T-helper 2 cell (primary cell): Measurements from ENCODE around the gene B3GNT5.

Experiments
- DNase-seq, 5 experiments: peaks; one replicate each; pipeline versions ENCODE4 v3.0.0 to v3.0.0-alpha.2; 2012 to 2022

The B3GNT5 gene

GRCh38 chr3:183293966-183294365, 40.9 kb downstream of the B3GNT5 start:
- DNase-seq, result no peak

GRCh38 chr3:183295211-183295610, 42.2 kb downstream of the B3GNT5 start:
- no peak for DNase-seq

GRCh38 chr3:183296944-183297343, 43.9 kb downstream of the B3GNT5 start:
- no peak for DNase-seq

GRCh38 chr3:183298701-183299153, 45.7 kb downstream of the B3GNT5 start:
- DNase-seq, result no peak

- no peak for DNase-seq
Observed at GRCh38 chr3:183299976-183300375, 46.9 kb downstream of the B3GNT5 start.

- no peak for DNase-seq
Observed at GRCh38 chr3:183300996-183301562, 48.0 kb downstream of the B3GNT5 start.

- DNase-seq, result no peak
Observed at GRCh38 chr3:183301937-183302580, 49.0 kb downstream of the B3GNT5 start.

GRCh38 chr3:183303690-183304089, 50.6 kb downstream of the B3GNT5 start:
- DNase-seq, result no peak

- peak in 2 of 5 experiments; percentile 2 to 90 for DNase-seq
Observed at GRCh38 chr3:183306798-183307671, 54.0 kb downstream of the B3GNT5 start.

GRCh38 chr3:183307749-183308148, 54.7 kb downstream of the B3GNT5 start:
- no peak for DNase-seq

GRCh38 chr3:183308751-183309150, 55.7 kb downstream of the B3GNT5 start:
- DNase-seq, result no peak

- no peak for DNase-seq
Observed at GRCh38 chr3:183309276-183309675, 56.2 kb downstream of the B3GNT5 start.

- DNase-seq, result no peak
Observed at GRCh38 chr3:183310936-183311335, 57.9 kb downstream of the B3GNT5 start.

GRCh38 chr3:183312433-183312832, 59.4 kb downstream of the B3GNT5 start:
- no peak for DNase-seq

- DNase-seq, result no peak
Observed at GRCh38 chr3:183313351-183313750, 60.3 kb downstream of the B3GNT5 start.

- DNase-seq, result no peak
Observed at GRCh38 chr3:183313764-183314163, 60.7 kb downstream of the B3GNT5 start.

GRCh38 chr3:183315739-183316138, 62.7 kb downstream of the B3GNT5 start:
- DNase-seq, result no peak

- DNase-seq, result no peak
Observed at GRCh38 chr3:183317271-183317670, 64.2 kb downstream of the B3GNT5 start.

GRCh38 chr3:183317886-183318865, 65.1 kb downstream of the B3GNT5 start:
- no peak for DNase-seq

GRCh38 chr3:183318877-183319276, 65.8 kb downstream of the B3GNT5 start:
- no peak for DNase-seq

- peak in 1 of 5 experiments; percentile 12 for DNase-seq
Observed at GRCh38 chr3:183319371-183319770, 66.3 kb downstream of the B3GNT5 start.
